HG03469 (cell line): ENCODE measurements around the gene GPR157.
"Not testable (repeated sequence)": the region's sequence is repeated elsewhere in the genome, so short reads cannot be mapped to it uniquely, and the experiment has no call there.

Source experiments
- ATAC-seq: cut with Tn5 transposase; IDR thresholded peaks from one replicate; pipeline ENCODE4 v1.9.1; 2021; ENCODE audit warnings: mild to moderate bottlenecking, moderate library complexity, moderate number of reproducible peaks; ENCODE audit not compliant: unreplicated experiment

Gene GPR157, protein sequence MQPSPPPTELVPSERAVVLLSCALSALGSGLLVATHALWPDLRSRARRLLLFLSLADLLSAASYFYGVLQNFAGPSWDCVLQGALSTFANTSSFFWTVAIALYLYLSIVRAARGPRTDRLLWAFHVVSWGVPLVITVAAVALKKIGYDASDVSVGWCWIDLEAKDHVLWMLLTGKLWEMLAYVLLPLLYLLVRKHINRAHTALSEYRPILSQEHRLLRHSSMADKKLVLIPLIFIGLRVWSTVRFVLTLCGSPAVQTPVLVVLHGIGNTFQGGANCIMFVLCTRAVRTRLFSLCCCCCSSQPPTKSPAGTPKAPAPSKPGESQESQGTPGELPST

DNA sequence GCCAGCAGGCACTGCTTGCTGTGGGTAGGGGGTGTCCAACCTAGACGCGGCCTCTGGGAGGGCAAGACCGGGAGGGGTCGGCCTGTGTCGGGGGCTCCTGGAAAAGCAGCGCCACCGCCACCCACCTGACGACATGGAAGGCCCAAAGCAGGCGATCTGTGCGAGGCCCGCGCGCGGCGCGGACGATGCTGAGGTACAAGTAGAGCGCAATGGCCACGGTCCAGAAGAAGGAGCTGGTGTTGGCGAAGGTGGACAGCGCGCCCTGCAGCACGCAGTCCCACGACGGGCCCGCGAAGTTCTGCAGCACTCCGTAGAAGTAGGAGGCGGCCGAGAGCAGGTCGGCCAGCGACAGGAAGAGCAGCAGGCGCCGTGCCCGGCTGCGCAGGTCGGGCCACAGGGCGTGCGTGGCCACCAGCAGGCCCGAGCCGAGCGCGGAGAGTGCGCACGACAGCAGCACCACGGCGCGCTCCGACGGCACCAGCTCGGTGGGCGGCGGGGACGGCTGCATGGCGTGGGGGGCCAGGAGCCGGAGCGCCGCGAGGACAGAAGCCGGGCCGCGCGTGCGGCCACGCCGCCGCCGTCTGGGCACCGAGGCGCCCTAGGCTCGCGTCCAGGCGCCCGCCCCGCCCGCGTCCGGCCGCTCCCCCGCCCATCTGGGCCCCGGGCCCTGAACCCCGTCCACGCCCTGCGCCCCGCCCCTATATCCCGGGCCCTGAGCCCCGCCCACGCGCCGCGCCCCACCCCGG lies at the start of gene GPR157:
TSS of gene GPR157 (minus strand) at position 583 of the 746 bp plus-strand sequence. CDS start at position 508, 75 bp downstream.
- ATAC-seq: no peak

DNA sequence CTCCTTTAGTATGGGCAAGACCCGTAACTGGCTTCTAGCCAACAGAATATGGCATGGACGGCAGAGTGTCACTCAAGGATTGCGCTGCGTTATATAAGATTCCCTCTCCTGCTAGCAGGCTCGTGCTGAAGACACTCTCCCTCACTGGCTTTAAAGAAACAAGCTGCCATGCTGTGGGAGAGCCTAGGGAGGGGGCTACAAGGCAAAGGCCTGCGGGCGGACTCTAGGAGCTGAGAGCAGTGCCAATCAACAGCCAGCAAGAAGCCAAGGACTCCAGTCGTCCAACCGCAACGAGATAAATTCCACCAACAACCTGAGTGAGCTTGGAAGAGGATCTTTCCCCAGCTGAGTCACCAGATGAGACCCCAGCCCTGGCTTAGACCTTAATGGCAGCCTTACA lies 45.9 kb upstream of the GPR157 start:
- no peak for ATAC-seq

DNA sequence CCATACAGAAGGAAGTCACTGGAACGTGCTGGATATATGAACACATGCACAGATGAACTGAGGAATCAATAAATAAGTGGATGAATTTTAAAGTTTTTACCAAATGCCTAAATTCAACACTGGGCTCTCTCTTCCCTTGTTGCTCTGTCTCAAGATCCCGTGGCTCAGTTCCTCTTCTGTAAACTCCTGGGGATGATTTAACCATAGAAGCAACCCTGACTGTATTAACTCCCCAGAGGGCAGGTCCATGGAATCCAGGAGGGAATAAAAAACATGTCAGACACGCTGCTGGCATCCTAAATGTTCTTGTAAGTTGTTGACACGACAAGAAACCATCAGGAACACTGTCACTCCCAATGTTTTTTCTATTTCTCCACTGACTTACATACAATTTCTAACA lies 45.3 kb upstream of the GPR157 start:
- ATAC-seq: no peak

DNA sequence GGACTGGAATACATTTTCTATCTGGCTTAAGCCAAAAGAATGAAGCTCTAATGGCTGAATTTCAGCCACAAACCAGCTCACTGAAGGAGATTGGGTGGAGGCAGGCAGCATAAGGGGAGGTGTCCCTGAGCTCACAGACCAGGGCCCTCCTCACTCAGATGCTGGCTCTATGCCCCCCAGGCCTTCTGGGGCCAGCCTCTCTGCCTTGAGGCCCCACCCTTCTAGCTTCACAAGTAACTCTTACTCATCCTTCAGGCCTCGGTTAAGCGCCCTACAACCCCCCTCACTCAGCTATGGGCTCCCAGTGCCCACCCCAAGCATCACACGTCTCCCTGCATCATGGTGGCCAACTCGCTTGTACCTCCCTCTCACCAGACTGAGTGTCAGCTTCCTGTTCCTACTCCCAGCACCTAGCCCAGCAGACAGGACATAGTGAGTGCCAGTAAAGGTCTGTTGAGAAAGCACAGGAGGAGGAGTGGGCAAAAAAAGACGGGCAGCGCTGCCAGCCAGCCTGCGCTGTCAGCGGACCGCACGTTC lies 40.8 kb upstream of the GPR157 start:
- ATAC-seq: no peak

DNA sequence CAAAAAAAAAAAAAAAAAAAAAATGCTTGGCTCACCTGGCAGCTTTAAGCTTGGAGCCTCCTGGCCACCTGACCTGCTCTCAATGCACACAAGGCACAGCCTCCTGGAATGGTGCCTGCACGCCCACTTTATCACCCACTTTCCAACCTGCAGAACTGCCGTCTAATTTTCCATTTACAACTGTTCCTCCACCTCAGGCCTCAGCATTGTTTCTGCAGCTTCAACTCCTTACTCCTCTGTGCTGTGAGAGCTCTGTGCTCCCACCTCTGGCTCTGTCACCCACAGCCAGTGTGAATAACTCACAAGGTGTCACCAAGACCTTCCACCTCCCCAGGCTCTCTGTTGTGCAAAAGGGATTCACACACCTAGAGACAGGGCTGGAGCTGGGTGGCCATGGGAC lies 38.7 kb upstream of the GPR157 start:
- no peak for ATAC-seq

DNA sequence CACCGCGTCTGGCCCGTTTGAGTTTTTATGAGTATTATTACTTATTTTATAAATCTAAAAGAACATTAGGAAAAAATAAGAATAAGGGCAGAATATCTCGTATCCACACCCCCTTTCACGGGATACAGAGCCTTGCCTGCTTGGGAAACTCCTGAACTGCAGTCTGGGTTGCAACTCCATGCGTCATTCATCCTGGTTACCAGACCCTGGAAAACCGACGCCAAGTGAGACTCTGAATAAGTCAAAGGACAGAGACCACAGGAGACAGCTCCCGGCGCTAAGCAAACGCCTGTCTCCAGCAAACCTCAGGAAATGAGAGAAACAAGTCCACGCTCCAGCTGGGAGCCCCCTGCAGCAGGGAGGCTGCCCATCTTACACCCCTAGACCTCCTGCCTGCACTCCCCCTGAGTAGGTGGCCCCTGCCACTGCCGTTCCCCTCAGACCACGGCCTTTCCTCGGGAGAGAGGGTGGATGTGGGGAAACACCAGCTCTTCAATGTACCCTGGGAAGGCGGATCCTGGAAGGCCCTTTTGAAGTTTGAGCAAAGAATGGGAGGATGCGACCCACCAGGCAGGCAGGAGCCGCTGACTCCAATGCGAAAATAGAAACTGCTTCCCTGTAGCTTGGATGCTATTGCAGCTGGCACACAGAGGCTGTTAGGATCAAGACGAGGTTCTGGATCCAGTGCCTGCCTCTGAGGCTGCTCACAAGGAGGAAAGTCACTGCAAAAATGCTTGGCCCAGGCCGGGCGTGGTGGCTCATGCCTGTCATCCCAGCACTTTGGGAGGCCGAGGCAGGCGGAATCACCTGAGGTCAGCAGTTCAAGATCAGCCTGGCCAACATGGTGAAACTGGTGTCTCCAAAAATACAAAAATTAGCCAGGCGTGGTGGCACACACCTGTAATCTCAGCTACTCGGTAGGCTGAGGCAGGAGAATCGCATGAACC lies 37.7 kb upstream of the GPR157 start:
- ATAC-seq: no peak

DNA sequence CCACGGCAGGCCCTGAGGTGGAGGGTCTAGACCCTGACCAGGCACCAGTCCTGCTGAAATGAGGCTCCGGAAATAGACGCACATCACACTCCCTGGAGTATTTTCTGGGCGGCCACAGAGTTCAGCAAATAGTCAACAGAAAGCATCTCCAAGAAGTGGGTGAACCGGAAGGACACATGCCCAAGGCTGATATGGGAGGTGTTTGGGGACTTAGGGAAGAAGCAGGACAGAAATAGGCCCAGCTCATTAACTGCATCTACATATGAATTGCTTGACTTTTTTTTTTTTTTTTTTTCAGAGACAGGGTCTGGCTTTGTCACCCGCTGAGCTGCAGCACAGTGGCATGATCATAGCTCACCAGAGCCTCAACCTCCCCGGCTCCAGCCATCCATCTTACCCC lies 36.5 kb upstream of the GPR157 start:
- no peak for ATAC-seq

DNA sequence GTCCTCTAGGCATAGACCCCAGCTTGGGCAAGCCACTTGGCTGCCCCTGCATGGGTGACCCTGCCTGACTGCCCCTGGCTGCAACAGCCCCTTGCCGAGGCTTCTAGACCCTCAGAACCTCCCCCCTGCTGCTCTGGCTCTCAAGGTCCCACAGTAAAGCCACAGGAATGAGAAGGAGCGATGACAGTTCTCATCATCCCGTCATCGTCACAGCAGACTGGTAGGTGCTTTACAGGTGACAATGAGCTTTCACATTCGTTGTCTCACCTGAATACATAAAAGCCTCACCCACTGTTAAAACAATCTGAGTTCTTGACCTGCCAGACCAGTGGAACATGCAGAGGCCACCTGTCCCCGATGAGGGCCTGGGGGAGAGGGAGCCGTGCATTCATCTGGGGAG lies 36.0 kb upstream of the GPR157 start:
- no peak for ATAC-seq

DNA sequence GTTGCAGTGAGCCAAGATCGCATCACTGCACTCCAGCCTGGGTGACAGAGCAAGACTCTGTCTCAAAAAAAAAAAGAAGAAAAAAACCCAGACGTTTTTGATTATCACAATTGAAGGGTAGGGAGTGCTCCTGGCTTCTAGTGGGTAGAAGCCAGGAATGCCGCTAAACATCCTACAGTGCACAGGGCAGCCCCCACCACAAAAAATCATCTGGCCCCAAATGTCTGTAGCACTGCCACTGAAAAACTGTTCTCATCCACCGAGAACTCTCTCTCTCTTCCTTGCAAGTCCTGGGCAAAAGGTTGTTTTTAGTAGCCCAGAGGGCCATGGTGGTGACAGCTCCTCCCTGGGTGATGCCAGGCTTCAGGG lies 35.6 kb upstream of the GPR157 start:
- no peak for ATAC-seq

DNA sequence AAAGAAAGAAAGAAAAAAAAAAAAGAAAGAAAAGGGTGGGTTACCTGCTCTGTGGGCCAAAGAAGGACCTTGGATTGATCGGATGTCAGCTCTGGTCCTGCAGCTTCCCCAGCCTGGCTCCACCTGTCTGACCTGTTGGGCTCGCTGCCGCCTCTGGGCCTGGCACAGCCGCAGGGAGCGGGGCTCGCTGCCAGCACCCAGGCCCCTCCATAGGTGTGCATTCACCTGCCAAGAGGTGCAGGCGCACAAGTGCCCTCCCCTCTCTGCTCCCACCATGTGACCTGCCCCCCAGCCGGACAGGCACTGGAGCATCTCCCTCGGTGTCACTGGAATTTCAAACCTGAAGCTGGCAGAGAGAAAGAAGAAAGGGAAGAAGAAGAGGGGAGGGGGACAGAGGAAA lies 33.1 kb upstream of the GPR157 start:
- no peak for ATAC-seq

DNA sequence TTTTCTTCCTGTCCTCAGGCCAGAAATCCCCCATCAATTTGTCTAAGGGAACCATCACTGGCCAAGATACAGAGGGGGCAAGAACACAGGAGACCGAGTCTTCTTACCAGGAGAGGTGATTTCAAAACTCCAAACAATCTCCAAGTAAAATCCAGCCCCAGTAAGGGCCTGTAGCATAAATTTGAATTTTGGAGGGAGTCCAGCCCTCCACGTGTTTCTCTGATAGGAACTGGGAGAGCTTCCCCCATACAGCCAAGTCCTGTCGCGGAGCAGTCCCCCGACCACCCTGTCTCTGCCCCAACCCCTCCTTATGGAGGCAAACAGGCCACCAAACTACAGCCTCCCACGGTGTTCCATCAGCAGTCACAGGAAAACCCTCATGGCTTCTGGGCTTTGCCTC lies 32.4 kb upstream of the GPR157 start:
- ATAC-seq: no peak

DNA sequence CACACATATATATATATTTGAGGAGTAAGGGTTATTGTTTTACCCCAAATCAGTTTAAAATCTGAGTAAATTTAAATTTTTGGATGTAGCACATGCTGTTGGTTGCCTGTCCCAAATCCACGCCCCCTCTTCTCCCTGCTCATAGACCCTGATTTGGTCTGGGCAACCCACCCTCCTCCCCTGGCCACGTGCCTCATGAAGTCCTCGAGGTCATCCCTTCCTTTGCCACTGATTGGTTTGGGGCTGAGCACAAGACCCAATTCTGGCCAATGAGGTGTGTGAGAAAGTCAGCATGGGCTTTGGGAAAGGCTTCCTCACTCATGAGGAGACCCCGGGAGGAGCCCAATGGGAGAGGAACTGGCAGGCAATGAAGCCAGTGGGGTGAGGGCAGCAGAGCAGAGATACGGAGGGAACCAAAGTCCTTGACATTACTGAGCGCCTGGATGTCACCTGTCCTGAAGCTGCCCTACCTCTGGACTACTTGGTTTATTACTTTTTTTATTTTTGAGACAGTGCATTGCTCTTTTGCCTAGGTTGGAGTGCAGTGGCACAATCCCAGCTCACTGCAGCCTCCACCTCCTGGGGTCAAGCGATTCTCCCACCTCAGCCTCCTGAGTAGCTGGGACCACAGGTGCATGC lies 31.3 kb upstream of the GPR157 start:
- ATAC-seq: no peak

DNA sequence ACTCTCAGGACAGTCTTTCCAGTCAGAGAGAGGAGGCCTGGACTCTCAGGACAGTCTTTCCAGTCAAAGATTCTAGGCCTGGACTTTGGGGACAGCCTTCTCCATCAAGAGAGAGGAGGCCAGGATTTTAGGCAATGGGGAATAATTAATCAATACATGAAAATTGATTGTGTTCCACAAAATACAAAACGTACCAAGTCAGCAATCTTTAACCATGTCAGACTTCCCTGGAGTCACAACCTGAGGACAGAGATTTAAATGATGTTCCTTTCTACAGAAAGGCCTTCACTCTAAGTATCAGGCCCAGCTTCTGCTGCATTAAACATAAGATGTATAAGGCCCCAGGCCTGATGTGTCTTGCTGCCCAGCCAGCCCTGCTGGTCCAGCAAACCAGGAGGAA lies 27.0 kb upstream of the GPR157 start:
- ATAC-seq: no peak

DNA sequence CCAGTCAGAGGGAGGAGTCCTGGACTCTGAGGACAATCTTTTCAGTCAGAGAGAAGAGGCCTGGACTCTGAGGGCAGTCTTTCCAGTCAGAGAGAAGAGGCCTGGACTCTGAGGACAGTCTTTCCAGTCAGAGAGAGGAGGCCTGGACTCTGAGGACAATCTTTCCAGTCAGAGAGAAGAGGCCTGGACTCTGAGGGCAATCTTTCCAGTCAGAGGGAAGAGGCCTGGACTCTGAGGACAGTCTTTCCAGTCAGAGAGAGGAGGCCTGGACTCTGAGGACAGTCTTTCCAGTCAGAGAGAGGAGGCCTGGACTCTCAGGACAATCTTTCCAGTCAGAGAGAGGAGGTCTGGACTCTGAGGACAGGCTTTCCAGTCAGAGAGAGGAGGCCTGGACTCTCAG lies 26.5 kb upstream of the GPR157 start:
- ATAC-seq: not testable (repeated sequence)

DNA sequence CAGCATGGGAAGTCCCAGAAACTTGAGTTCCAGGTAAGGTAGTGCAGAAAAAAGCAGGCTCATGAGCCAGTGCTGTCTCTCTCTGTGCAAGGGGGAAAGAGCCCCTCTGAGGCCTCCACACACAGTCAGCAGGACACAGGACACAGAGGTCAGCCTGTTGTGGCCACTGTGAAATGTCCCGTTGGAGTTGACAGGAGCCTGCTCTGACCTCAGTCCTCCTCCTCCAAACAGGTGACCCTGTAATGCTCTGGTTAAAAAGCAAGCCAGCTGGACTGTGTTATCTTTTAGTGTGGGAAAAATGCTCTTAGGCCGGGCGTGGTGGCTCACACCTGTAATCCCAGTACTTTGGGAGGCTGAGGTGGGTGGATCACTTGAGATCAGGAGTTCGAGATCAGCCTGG lies 24.2 kb upstream of the GPR157 start:
- no peak for ATAC-seq

DNA sequence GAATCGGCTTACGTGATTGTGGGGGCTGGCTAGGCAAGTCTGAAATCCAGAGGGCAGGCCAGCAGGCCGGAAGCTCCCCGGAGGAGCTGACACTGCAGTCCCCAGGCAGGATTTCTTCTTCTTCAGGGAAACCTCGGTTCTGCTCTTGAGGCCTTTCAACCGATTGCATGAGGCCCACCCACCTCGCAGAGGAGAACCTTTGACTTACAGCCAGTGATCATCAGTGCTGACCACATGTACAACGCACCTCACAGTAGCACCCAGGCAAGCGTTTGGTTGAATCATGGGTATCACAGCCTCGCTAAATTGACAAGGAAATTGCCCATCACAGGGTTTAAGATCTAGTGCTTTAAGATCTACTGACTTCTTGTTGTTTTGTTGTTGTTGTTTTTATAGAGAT lies 23.6 kb upstream of the GPR157 start:
- no peak for ATAC-seq

DNA sequence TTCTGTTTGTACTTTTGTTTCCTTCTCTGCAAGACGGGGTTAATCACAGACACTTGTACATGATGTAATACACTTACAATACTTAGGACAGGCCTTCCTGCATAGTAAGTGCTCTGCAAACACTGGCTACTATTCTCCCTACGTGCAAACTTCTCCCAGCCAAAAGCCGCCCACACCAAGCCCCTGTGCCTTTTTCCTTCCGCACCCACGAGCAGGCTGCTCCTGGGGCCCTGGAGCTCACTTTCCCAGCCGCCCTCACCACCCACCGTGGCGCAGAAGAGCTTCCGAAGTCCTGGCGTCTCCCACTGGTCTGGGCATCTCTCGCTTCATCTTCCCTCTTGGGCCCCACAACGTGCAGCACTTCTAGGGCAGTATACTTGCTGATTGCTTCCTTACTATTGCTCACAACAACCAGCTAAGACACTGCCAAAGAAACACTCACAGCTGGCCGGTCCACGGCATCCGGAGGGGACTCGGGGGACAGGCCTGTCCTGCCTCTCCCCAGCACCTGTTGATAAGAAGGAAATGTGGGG lies 22.5 kb upstream of the GPR157 start:
- no peak for ATAC-seq

DNA sequence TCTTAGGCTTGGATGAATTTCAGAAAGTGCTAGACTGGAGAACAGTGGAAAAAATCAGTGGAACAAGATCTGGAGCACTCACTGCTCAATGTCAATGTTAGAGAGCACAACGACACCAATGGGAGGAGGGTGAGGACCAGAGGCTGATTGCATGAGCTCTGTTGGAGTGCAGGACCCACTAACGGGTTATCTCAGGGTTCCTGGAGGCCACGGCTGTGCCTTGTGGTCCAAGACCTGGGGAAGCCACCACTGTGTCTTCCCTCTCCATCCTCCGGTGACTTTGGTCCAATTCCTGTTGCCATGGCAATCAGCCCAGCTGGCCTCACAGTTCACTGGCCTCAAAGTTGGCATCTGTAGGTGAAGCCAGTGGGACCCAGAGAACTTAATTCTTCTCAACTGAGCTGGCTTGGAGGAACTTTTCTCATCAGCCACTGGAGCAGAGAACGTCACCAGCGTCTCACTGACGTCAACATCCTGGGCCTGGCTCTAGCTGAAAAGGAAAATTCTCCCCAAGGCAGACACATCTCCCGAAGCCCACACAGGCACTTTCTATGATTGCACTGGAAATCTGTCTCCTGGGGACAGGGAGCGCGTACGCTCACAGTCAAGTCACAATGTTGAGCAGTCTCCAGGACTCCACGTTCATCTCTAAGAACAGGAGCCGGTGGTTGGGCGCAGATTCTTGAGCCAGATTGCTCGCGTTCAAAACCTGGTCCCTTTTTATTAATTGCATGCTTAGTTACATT lies 21.9 kb upstream of the GPR157 start:
- no peak for ATAC-seq

DNA sequence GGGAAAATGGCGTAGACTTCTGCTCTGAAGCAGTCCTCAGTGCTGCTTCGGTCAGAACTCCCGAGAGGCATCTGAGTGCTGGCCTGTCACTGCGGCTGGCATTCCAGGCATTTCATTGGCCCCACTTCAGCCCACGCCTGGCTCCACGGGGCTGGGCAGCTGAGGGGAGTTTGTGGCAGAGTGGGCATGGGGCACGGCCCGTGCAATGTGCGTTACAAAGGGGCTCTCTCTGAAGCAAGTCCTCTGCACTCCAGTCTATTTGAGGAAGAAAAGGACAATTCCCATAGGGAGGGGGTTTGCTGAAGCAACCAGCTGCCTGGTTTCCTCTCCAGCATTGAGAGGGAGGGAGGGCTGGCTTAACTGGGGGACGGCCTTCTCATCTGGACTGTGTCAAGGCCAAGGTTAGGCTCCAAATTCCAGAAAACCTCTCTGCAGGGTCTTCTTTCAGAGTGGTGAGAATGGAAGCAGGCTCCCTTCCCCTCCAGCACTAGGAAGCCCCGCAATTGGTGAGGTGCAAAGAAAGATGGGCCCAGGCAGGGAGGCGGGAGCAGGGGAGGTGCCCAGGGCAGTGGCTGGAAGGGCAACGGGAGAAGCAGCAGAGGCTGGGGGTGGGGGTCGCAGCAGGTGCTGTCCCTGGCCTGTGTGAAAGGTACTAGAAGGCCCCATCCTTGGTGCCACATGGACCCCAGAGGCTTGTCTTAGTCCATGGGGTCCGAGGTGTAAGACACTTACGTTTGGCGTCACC lies 21.1 kb upstream of the GPR157 start:
- ATAC-seq: no peak
